Fibroblast of the aortic adventitia (primary cell): ENCODE data around the gene PLXNB2. TPM values are rescaled to one million over a fixed set of nuclear protein-coding genes. Genes with fewer than 3 reads are reported as not detected.

Source experiments
- DNase-seq: peaks from one replicate; pipeline ENCODE4 v3.0.0-alpha.2; 2010; ENCODE audit warnings: low read depth
- H3K4me3 ChIP-seq: 2 replicates; pipeline ENCODE4 v1.5.1; 2011; ENCODE audit warnings: low read depth, mild to moderate bottlenecking, control low read depth, low read length, moderate library complexity
- total RNA-seq: library from RNA; depleted of rRNA; stranded (reverse); fragments of >200 nt; gene quantifications from 2 replicates; pipeline ENCODE4 v1.2.3, GENCODE V29; 2012; ENCODE audit warnings: low replicate concordance
- TF ChIP-seq, protein P1 (sequence below): IDR thresholded peaks from 2 replicates; pipeline ENCODE4 v1.5.1; 2011; ENCODE audit warnings: mild to moderate bottlenecking, low read length, control low read depth, inconsistent platforms; ENCODE audit not compliant: insufficient read depth

PLXNB2 gene
- total RNA-seq, 1 donor = 130 TPM

DNA sequence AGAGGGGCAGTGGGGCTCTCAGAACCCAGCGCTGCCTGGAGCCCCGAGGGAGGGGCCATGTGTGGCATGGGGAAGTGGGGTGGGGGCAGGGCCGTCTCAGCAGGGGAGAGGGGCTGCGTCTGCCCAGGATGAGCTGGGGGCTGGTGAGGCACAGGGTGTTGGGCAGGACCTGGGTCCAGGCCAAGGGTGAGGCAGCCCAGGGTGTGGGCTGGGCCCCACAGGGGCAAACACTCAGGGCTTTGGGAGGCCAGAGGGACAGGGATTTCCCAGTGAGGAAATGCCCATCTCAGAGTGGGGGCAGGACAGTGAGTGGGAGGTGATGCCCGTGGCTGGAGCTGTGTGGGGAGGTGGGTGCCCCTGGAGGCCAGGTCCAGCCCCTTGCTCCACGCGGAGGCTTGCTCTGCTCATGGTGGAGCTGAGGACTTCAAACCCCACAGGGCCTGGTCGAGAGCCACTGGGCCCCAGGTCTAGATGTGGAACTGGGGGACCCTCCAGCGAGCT lies 5.4 kb downstream of the PLXNB2 start:
- TF ChIP-seq, protein P1, sequence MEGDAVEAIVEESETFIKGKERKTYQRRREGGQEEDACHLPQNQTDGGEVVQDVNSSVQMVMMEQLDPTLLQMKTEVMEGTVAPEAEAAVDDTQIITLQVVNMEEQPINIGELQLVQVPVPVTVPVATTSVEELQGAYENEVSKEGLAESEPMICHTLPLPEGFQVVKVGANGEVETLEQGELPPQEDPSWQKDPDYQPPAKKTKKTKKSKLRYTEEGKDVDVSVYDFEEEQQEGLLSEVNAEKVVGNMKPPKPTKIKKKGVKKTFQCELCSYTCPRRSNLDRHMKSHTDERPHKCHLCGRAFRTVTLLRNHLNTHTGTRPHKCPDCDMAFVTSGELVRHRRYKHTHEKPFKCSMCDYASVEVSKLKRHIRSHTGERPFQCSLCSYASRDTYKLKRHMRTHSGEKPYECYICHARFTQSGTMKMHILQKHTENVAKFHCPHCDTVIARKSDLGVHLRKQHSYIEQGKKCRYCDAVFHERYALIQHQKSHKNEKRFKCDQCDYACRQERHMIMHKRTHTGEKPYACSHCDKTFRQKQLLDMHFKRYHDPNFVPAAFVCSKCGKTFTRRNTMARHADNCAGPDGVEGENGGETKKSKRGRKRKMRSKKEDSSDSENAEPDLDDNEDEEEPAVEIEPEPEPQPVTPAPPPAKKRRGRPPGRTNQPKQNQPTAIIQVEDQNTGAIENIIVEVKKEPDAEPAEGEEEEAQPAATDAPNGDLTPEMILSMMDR = no peak
- no peak for DNase-seq
- no peak overlapping the region for H3K4me3 ChIP-seq

DNA sequence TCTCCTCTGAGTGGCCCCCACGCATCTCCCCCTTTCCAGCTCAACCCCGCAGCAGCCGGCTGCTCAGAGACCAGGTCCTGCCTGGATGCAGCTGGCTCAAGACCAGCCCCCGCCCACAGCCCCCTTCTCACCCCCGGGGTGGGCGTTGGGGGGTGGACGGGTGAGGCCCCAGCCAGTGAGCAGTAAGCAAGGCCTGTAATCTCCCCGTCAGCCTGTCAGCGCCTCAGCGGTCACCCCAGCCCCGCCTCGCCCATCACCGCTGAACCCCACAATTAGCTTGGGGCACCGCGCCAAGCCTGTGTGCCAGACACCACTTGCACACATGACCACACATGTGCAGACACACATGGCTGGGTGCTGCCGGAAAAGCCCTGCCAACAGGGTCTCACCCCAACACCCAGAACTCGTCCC lies 5.9 kb downstream of the PLXNB2 start:
- no peak overlapping the region for H3K4me3 ChIP-seq
- TF ChIP-seq, protein P1 = no peak
- DNase-seq = no peak

DNA sequence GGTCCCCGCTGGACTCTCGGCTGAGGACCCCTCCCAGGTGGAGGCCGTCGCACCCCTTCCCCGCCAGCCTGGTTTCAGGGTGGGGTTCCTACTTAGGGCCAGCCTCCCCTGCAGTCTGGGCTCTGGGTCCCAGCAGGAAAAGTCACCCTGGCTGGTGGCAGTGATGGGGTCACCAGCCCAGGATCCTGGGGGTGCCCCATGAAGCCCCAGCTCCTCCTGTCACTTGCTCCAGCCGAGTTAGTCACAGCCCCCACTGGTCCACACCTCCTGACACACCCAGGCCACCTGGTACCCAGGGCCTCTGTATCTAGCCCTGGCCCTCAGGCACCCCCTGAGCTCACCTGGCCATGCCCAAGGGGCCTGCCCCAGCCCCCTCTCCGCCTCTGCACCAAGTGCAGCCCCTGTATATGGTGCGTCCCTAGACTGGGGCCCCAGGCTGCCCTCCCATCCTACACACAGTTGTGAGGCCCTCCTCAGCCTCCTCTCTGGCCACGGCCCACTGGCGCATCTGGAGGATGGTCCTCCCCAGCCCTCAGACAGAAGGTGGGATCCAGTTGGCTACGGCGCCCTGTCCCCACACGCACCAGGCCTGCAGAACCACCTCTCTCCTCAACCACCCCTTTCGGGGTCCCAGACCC lies 6.7 kb downstream of the PLXNB2 start:
- TF ChIP-seq, protein P1 = no peak
- no peak for DNase-seq
- no peak overlapping the region for H3K4me3 ChIP-seq

DNA sequence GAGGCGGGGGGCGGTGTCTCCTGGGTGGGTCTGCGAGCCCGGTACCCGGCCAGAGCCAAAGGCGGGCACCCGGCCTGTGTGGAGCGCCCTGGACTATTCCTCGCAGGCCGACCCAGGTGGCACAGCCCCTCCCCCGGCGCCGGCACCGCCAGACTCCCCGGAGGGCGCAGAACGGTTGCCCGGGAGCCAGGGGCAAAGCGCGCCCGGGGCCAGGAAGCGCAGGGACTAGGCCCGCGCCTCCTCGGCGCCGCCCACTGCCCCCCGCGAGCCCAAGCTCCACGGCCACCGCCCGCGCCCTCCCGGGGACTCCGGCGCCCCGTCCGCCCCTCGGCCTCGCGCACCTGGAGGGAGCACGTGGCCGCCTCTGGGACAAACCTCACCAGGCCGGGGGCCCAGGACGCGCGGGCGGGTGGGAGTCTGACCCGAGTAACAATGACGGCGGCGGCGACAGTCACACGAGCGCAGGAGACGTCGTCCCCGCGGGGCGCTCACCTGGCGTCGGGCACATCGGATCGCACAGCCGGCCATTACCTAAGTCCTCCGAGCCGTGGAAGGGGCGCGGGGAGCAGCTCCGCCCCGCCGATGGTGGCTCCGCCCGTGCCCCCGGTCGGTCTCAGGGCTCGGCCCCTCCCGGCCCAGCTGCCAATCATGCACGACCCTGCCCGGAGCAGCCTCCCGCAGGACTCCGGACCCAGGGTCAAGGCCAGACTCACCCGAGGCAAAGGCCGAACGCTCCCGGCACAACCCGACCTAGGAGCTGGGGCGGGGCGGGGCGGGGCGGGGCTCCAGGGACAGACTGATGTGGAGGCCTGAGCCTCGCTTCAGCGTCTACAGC lies 7.4 kb downstream of the PLXNB2 start:
- DNase-seq = no peak
- TF ChIP-seq, protein P1 = no peak
- peak overlapping the region; percentile 17 for H3K4me3 ChIP-seq

DNA sequence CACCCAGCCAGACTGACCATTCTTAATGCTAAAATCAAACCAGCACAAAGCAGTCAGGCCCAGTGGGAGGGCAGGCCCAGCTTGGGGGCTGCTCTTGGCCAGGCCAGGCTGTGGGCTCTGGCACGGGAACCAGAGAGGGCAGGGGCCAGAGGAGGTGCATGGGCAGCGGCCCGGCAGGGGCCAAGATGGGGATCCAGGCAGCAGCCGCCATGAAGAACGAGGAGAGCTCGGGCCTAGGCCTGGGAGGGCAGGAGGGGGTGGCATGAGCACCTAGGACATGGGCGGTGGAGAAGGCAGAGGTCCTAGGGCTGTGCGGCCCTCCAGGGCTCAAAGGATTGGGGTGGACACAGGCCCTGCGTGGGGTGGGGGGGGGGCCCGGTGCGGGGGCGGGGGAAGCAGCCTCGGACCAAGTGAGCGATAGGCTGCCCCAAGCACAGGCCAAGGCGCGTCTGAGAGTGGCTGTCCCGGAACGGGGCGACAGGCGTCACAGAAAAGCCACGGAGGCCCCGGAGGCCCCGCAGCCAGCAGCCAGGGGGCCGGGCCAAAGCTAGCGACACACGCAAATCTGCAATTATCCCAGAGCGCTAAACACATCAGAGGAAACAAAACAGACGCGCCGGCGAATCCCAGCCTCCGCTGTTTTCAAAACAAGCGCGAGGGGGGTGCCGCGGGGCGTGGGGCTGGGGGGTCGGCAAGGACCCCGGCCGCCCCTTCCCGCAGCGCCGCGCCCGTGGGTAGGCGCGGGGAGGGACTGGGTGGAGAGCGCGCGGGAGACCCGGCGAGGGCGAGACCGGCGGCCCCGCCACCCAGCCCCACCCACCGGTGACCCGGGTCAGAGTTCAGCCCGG lies 8.3 kb downstream of the PLXNB2 start:
- TF ChIP-seq, protein P1 = no peak
- no peak overlapping the region for H3K4me3 ChIP-seq
- no peak for DNase-seq

DNA sequence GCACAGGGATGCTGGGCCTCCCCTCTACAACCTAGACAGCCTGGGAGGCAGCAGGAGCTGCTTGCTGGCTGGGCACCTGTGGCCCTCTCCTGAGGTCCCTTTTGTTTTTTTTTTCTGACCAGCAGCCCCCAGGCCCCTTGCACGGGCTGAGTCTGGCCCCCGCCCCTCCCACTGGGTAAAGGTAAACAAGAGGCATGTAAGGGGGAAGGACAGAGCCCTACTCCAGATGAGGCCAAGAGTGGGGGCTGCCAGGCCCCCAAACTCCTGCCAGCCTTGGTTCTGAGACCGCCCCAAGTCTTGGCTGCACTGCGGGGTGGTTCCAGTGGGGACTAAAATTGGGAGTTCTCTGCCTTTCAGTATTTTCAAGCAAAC lies 9.2 kb downstream of the PLXNB2 start:
- no peak overlapping the region for H3K4me3 ChIP-seq
- TF ChIP-seq, protein P1 = no peak
- DNase-seq = no peak
